ENCODE results near the gene E2F6. TPM values are rescaled to one million over a fixed set of nuclear protein-coding genes. Genes with fewer than 3 reads are reported as not detected.

E2F6 gene
- total and polyA plus RNA-seq, 2 of the 13 experiments (the other 11 are each of a cell fraction or from before 2014, with no cell fraction given) = 27.3 to 36.0 TPM

DNA sequence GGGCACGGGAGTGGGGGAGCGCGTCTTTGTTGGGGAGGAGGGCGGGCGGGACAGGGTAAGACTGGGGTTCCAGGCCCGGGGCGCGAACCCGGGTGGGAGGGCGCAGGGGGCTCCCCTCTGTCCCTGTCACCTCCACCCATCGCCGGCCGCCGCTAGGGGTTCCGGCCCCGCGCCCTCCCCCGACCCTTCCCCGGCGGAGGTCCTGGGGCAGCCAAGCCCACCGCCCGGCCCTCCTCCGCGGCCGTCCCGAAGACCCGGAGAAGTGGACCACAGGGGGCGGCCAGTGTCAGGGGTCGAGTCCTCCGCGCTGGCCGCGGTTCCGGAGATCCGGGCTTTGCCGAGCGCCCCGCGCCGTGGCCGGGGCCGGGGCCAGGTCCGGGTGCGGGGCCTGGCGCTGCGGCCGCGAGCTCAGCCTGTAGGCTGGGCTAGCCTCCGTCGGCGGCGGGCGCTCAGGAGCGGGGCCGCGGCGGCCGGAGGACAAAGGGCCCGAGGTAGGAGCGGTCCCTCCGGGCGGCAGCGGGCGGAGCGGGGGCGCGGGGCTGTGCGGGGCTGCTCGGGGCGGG lies 16.6 kb upstream of the E2F6 start (continued):
- TF ChIP-seq HDAC1 (CRISPR knock-in tag; IDR thresholded peaks at IDR 0.05) = peak; percentile 45; the same call in 1 of the 2 replicates
- TF ChIP-seq JARID2 (CRISPR knock-in tag; IDR thresholded peaks at IDR 0.05; ENCODE audit: insufficient replicate concordance) = no peak
- no peak for TF ChIP-seq XBP1 (CRISPR knock-in tag; IDR thresholded peaks at IDR 0.05)
- no peak for TF ChIP-seq BRCA1 (CRISPR knock-in tag; IDR thresholded peaks at IDR 0.05)
- TF ChIP-seq RAD51 (IDR thresholded peaks at IDR 0.05; ENCODE audit: borderline replicate concordance) = no peak
- TF ChIP-seq ZNF567 (CRISPR knock-in tag; IDR thresholded peaks at IDR 0.05; ENCODE audit: borderline replicate concordance) = no peak
- no peak for TF ChIP-seq MYC (CRISPR knock-in tag; IDR thresholded peaks at IDR 0.05; ENCODE audit: borderline replicate concordance)
- TF ChIP-seq DDIT3 (CRISPR knock-in tag; IDR thresholded peaks at IDR 0.05) = no peak
- no peak for TF ChIP-seq MTA3 (CRISPR knock-in tag; IDR thresholded peaks at IDR 0.05)
- TF ChIP-seq ADNP (CRISPR knock-in tag; IDR thresholded peaks at IDR 0.05) = no peak
- no peak for TF ChIP-seq ARID5B (CRISPR knock-in tag; IDR thresholded peaks at IDR 0.05)
- no peak for TF ChIP-seq FOXO1 (CRISPR knock-in tag; IDR thresholded peaks at IDR 0.05)
- no peak for TF ChIP-seq ZNF260 (CRISPR knock-in tag; IDR thresholded peaks at IDR 0.05; ENCODE audit: borderline replicate concordance, low read depth)
- TF ChIP-seq NR1H2 (CRISPR knock-in tag; IDR thresholded peaks at IDR 0.05; ENCODE audit: borderline replicate concordance, low read depth) = peak; percentile 73; the same call in 1 of the 2 replicates
- TF ChIP-seq ZNF891 (CRISPR knock-in tag; IDR thresholded peaks at IDR 0.05) = no peak
- TF ChIP-seq, protein P1, sequence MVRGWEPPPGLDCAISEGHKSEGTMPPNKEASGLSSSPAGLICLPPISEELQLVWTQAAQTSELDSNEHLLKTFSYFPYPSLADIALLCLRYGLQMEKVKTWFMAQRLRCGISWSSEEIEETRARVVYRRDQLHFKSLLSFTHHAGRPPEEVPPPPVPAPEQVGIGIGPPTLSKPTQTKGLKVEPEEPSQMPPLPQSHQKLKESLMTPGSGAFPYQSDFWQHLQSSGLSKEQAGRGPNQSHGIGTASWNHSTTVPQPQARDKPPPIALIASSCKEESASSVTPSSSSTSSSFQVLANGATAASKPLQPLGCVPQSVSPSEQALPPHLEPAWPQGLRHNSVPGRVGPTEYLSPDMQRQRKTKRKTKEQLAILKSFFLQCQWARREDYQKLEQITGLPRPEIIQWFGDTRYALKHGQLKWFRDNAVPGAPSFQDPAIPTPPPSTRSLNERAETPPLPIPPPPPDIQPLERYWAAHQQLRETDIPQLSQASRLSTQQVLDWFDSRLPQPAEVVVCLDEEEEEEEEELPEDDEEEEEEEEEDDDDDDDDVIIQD (CRISPR knock-in tag; IDR thresholded peaks at IDR 0.05; ENCODE audit: low read depth) = no peak
- TF ChIP-seq MAFF (IDR thresholded peaks at IDR 0.05; ENCODE audit: low read depth, low read length) = no peak
- TF ChIP-seq GATA4 (IDR thresholded peaks at IDR 0.05; ENCODE audit: borderline replicate concordance, low read depth) = no peak
- TF ChIP-seq SUZ12 (IDR thresholded peaks at IDR 0.05; ENCODE audit: low read depth, low read length) = no peak
- no peak; the same call in 1 of the 2 replicates for TF ChIP-seq ZNF784 (CRISPR knock-in tag; IDR thresholded peaks at IDR 0.05; ENCODE audit: borderline replicate concordance)
- TF ChIP-seq PBX3 (CRISPR knock-in tag; IDR thresholded peaks at IDR 0.05; ENCODE audit: borderline replicate concordance) = no peak
- TF ChIP-seq ZNF512 (CRISPR knock-in tag; IDR thresholded peaks at IDR 0.05) = no peak

Data from HepG2 (cell line).